D721Med (cell line): ENCODE results near the gene CTDSP2.
"Not testable (repeated sequence)": the region's sequence is repeated elsewhere in the genome, so short reads cannot be mapped to it uniquely, and the experiment has no call there.

Experiments
- DNase-seq: peaks from one replicate; pipeline ENCODE4 v3.0.0; 2011; ENCODE audit warnings: low spot score; ENCODE audit not compliant: insufficient read length
- FAIRE-seq: peaks from 2 replicates; lab custom pipeline; 2011; peaks lifted over from hg19 to GRCh38; lab: Jason Lieb, UNC
- CTCF ChIP-seq: IDR thresholded peaks from 2 replicates; pipeline ENCODE4 v1.5.1; 2012; ENCODE audit warnings: mild to moderate bottlenecking, control low read depth; ENCODE audit not compliant: insufficient read depth; ENCODE audit errors: missing control alignments

CTDSP2 gene

GRCh38 chr12:57859121-57859520 is 12.6 kb upstream of the CTDSP2 start:
- DNase-seq, result no peak
- FAIRE-seq, result no peak
- no peak for TF ChIP-seq CTCF

GRCh38 chr12:57858123-57858522 is 11.6 kb upstream of the CTDSP2 start:
- DNase-seq, FAIRE-seq: not testable (repeated sequence)

DNA sequence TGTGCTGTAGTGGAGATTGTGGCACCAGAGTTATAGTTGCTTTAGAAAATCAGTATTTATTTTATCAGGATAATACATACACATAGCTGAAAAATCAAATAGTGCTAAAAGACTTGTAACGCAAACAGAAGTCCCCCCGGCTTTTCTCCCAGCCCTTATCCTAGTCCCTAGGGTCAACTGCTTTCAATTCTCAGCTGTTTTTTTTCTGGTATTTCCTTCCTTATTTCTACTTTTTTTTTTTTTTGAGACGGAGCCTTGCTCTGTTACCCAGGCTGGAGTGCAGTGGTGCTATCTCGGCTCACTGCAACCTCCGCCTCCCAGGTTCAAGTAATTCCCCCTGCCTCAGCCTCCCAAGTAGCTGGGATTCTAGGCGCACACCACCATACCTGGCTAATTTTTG is 8.4 kb upstream of the CTDSP2 start:
- no peak for DNase-seq
- TF ChIP-seq CTCF, result no peak
- no peak for FAIRE-seq

GRCh38 chr12:57853864-57854556 is 7.5 kb upstream of the CTDSP2 start:
- TF ChIP-seq CTCF, result no peak
- DNase-seq (no peak), FAIRE-seq (no peak)

DNA sequence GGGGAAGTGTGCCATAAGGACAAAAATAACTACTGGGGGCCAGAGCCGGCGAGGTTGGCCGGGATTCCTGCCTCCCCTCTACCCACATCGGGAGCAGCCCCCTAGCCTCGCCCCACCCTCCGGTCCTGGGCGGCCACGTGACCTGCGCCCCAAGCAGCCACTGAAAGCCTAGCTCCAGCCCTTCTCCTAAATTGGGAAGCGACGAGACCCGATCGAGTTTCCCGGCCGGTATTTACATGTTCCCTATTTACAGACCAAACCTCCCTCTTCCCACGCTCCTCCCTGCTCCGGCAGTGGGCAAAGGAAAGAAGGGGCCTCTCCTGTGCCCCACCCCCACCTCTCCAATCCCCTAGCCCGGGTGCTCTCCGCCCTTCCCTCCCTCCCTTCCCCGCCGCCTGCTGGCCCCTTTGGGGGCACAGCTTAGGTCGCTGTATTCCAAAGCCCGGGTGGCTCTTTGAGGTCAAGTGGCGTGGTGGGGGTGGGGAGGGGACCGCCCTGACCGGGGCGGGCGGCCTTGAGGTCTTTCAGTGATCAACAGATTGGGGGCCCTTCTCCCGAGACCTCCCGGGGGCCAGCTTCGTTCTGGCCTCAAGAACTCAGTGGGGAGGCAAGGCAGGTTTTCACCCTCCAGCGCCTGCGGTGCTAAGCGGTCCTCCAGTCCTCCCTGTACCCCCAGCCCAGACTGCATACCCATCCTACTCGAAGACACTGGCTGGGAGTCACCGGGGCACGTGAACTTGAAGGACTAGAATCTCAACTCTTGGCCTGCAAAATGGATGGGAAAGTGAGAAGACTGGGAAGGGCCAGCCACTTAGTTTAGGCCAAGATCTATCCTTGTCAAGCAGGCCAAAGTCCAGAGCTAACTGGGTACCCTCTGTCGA is 6.3 kb upstream of the CTDSP2 start:
- FAIRE-seq, result no peak
- no peak for DNase-seq

DNA sequence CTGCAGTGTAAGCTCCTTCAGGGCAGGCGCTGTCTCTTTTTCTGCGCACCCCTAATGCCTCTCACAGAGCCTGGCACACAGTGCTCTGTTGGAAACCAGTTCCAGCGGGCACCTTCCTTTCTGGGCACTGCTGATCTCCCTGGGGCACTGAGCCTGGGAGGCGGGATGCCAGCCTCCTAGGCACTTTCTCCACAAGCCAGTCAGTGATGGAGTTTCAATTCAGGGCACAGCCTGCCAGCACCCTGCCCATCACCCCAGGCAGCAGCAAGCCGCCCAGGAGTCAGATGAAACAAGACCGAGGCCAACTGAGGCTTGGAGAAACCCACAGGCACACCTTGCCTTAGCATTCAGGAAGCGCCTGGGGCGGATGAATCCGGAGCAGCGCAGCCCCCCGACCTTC is 5.7 kb upstream of the CTDSP2 start:
- TF ChIP-seq CTCF, result no peak
- no peak for DNase-seq
- FAIRE-seq, result no peak

More for the DNA sequence above, 6.3 kb upstream of the CTDSP2 start:
- no peak for TF ChIP-seq CTCF

DNA sequence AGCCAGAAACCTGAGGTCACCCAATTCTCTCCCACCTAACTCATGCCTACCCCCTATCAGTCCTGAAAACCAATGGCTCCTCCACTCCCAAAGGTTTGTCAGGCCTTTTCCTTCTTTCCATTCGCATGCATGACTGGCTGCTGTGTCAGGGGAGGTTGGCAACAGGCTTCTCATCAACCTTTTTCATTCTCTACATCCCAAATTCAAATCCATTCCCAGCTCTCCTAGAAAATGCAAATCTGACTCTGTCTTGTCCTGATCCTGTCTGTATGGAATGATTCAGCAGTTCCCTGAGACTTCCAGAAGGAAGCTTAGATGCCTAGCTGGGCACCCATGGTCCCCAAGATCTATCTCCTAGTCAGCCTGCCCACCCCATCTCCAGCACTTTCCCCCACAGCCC is 5.0 kb upstream of the CTDSP2 start:
- TF ChIP-seq CTCF, result no peak
- FAIRE-seq, result no peak
- no peak for DNase-seq
